ENCODE measurements around the gene ST6GALNAC5. TPM values are rescaled to one million over a fixed set of nuclear protein-coding genes. Genes with fewer than 3 reads are reported as not detected.

Gene ST6GALNAC5
- total and polyA plus RNA-seq, 10 of the 15 experiments (the other 5 are each of a cell fraction or from before 2014, with no cell fraction given), result under 0.01 to 1.8 (median 0.07) TPM; not detected in 6

DNA sequence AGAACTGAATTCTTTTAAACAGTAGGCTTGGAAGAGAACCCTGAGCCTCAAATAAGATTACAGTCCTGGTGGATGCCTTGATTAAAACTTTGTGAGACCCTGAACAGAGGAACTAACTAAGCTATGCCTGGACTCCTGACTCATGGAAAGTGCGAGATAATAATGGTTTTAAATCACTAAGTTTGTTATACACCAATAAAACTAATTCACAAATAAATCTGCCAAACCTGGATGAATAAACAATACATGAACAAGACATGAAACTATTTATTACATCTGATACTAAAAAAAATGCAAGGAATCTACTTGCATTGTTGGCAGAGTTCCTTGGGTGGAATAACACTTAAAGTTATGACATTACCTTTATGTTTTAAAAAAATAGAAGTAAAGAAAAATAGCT is 233.6 kb downstream of the ST6GALNAC5 start:
- FAIRE-seq, result no peak
- no peak overlapping the region for H3K4me2 ChIP-seq (ENCODE audit: control insufficient read depth, insufficient read depth)
- H3K79me2 ChIP-seq (ENCODE audit: control insufficient read depth, insufficient read depth, low read length), result no peaks in the 10 kb centered on the region
- no peaks in the 10 kb centered on the region for H4K20me1 ChIP-seq (ENCODE audit: control insufficient read depth, insufficient read depth)
- H3K27me3 ChIP-seq (replicated peaks in 1 of 2; ENCODE audit: control insufficient read depth in 2 of 2, insufficient read depth in 2 of 2, low read length in 1 of 2), result no peaks in the 10 kb centered on the region
- no peak for TF ChIP-seq PKNOX1 (IDR thresholded peaks at IDR 0.05)
- TF ChIP-seq RCOR1 (conservative IDR thresholded peaks at IDR 0.05; ENCODE audit: low read depth, low read length), result no peak
- TF ChIP-seq, protein P1, sequence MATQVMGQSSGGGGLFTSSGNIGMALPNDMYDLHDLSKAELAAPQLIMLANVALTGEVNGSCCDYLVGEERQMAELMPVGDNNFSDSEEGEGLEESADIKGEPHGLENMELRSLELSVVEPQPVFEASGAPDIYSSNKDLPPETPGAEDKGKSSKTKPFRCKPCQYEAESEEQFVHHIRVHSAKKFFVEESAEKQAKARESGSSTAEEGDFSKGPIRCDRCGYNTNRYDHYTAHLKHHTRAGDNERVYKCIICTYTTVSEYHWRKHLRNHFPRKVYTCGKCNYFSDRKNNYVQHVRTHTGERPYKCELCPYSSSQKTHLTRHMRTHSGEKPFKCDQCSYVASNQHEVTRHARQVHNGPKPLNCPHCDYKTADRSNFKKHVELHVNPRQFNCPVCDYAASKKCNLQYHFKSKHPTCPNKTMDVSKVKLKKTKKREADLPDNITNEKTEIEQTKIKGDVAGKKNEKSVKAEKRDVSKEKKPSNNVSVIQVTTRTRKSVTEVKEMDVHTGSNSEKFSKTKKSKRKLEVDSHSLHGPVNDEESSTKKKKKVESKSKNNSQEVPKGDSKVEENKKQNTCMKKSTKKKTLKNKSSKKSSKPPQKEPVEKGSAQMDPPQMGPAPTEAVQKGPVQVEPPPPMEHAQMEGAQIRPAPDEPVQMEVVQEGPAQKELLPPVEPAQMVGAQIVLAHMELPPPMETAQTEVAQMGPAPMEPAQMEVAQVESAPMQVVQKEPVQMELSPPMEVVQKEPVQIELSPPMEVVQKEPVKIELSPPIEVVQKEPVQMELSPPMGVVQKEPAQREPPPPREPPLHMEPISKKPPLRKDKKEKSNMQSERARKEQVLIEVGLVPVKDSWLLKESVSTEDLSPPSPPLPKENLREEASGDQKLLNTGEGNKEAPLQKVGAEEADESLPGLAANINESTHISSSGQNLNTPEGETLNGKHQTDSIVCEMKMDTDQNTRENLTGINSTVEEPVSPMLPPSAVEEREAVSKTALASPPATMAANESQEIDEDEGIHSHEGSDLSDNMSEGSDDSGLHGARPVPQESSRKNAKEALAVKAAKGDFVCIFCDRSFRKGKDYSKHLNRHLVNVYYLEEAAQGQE (IDR thresholded peaks at IDR 0.05; ENCODE audit: low read depth, low read length), result no peak
- TF ChIP-seq MEF2A (IDR thresholded peaks at IDR 0.05; ENCODE audit: insufficient read depth, low read depth, low read length), result no peak
- no peak for TF ChIP-seq BMI1 (IDR thresholded peaks at IDR 0.05; ENCODE audit: borderline replicate concordance)
- no peak for TF ChIP-seq ASH2L (IDR thresholded peaks at IDR 0.05; ENCODE audit: borderline replicate concordance, low read depth)
- 38% methylated on average over 1 of the region's 1 CpG for WGBS (ENCODE audit: insufficient coverage, insufficient replicate concordance, low lambda C conversion rate, missing lambda C conversion rate)
- no peaks in the 10 kb centered on the region for H3K36me3 ChIP-seq (ENCODE audit: control insufficient read depth in 2 of 2, insufficient read depth in 2 of 2, low read length in 1 of 2)
- ChIA-PET CTCF (interaction anchor here (2.1 kb wide), 1 partner anchor 18 kb away, joined by 5 read pairs; no protein-coding TSS in a partner anchor), POLR2A (no interaction called here), RAD21 (ENCODE audit: unreplicated experiment) (no interaction called here), SMC1A (ENCODE audit: uncharacterized antibody, unreplicated experiment) (no interaction called here)
- no peak overlapping the region for H2AFZ ChIP-seq (ENCODE audit: control insufficient read depth, low read depth, low read length)
- DNase-seq (ENCODE audit: low read depth, low spot score), result no peak
- H3K4me1 ChIP-seq (ENCODE audit: control insufficient read depth, insufficient read depth, low read length), result no peaks in the 10 kb centered on the region
- H3K4me3 ChIP-seq, result no peak overlapping the region
- no peak overlapping the region for H3K9ac ChIP-seq (ENCODE audit: control insufficient read depth, insufficient read depth, low read length)
- no peaks in the 10 kb centered on the region for H3K9me3 ChIP-seq (replicated peaks; ENCODE audit: control insufficient read depth, insufficient read depth, low read length)
- ATAC-seq, result no peak
- in situ Hi-C loops (cut with MboI) (no loop called here), intact Hi-C loops (cut with micrococcal nuclease; ENCODE audit: unreplicated experiment) (no loop called here)
- no peak overlapping the region for H3K27ac ChIP-seq (ENCODE audit: control insufficient read depth, insufficient read depth)
- no TSS peak for BruUV-seq (replicated peaks)
